Activated CD4-positive, alpha-beta T cell treated with anti-CD3 and anti-CD28 coated beads, Interleukin-2, Interleukin-4, amounts not matched to agents 100 ng/mL and 50 ng/mL, durations not matched to agents 16 hours and 8 hours (primary cell): ENCODE measurements around the gene FSTL4.
A peak's percentile ranks its signal among the peaks of the same experiment; 100 is the strongest.

Source experiments
- DNase-seq: peaks from one replicate; pipeline ENCODE4 v3.0.0-alpha.2; 2020; ENCODE audit warnings: low spot score

FSTL4 gene

GRCh38 chr5:133259199-133259997 lies 352.9 kb downstream of the FSTL4 start:
- DNase-seq = no peak

GRCh38 chr5:133257977-133258376 lies 354.4 kb downstream of the FSTL4 start:
- peak; percentile 22 for DNase-seq

GRCh38 chr5:133256276-133256675 lies 356.1 kb downstream of the FSTL4 start:
- DNase-seq = no peak

GRCh38 chr5:133254803-133255202 lies 357.5 kb downstream of the FSTL4 start:
- no peak for DNase-seq

GRCh38 chr5:133253671-133254070 lies 358.7 kb downstream of the FSTL4 start:
- no peak for DNase-seq

- DNase-seq = no peak
Observed at GRCh38 chr5:133253070-133253469, 359.3 kb downstream of the FSTL4 start.

- no peak for DNase-seq
Observed at GRCh38 chr5:133252133-133252480, 360.2 kb downstream of the FSTL4 start.

GRCh38 chr5:133251296-133252132 lies 360.8 kb downstream of the FSTL4 start:
- no peak for DNase-seq

- DNase-seq = no peak
Observed at GRCh38 chr5:133250527-133250926, 361.8 kb downstream of the FSTL4 start.

GRCh38 chr5:133249593-133249992 lies 362.7 kb downstream of the FSTL4 start:
- no peak for DNase-seq

GRCh38 chr5:133247881-133248624 lies 364.3 kb downstream of the FSTL4 start:
- DNase-seq = no peak

- no peak for DNase-seq
Observed at GRCh38 chr5:133247151-133247709, 365.1 kb downstream of the FSTL4 start.

GRCh38 chr5:133246376-133247150 lies 365.8 kb downstream of the FSTL4 start:
- DNase-seq = no peak

- DNase-seq = no peak
Observed at GRCh38 chr5:133246053-133246370, 366.3 kb downstream of the FSTL4 start.

GRCh38 chr5:133245191-133246052 lies 366.9 kb downstream of the FSTL4 start:
- peak; percentile 73 for DNase-seq

- DNase-seq = peak; percentile 44
Observed at GRCh38 chr5:133244242-133244641, 368.1 kb downstream of the FSTL4 start.

GRCh38 chr5:133243196-133243595 lies 369.1 kb downstream of the FSTL4 start:
- DNase-seq = no peak

GRCh38 chr5:133242221-133242835 lies 370.0 kb downstream of the FSTL4 start:
- no peak for DNase-seq

- no peak for DNase-seq
Observed at GRCh38 chr5:133241179-133242092, 370.9 kb downstream of the FSTL4 start.
